Right renal cortex interstitium (tissue), 3 donors: ENCODE results near the gene PLEKHA1. TPM values are rescaled to one million over a fixed set of nuclear protein-coding genes. Genes with fewer than 3 reads are reported as not detected.

ENCODE experiments used
- DNase-seq, 3 donors: peaks; one replicate each; pipeline ENCODE4 v3.0.0-alpha.2; 2013; ENCODE audit warnings: low read depth in 3 of 3, low spot score in 2 of 3
- polyA plus RNA-seq, 3 donors: library from polyadenylated mRNA; unstranded; fragments of 120-200 nt; gene quantifications; one replicate each; pipeline ENCODE4 v1.2.1, GENCODE V29; 2013; ENCODE audit not compliant: insufficient read length in 3 of 3

The PLEKHA1 gene
- polyA plus RNA-seq = 100 to 1,000 TPM in 1 of 3 donors, 10 to 100 TPM in 2; 91.8 to 105 (median 94.5) TPM

DNA sequence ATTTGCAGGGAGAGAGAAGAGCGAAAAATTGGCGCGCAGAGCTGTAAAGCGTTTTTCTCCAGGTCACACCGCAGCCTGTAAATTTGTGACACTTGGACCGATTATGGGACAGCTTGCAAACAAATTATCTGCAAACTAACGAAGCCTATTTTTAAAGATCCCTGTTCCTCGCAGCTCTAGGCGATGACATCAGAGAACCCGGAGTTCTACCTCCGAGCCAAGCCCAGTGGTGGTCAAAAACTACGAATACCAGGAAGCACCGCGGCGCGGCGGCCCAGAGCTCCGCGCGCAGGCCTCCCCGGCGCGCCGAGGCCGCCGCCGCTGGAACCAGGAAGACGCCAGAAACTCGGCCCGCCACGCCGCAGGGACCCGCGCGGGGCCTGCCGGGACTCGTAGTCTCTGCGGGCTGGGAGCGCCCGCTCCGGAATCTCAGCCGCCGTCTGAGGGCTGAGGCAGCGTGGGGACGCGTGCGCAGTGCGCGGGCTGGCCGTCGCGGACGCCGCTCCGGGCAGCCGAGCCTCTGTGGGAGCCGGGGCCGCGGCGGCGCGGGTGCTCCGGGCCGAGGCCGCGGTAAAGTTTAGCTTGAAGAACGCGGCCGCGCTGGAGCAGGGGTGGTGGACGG, at the start of gene PLEKHA1:
TSS of gene PLEKHA1 (plus strand) at position 472 of the 622 bp plus-strand sequence. CDS start 18,493 bp downstream, outside the sequence.
- peak; percentile 74 to 91 (median 77) for DNase-seq

DNA sequence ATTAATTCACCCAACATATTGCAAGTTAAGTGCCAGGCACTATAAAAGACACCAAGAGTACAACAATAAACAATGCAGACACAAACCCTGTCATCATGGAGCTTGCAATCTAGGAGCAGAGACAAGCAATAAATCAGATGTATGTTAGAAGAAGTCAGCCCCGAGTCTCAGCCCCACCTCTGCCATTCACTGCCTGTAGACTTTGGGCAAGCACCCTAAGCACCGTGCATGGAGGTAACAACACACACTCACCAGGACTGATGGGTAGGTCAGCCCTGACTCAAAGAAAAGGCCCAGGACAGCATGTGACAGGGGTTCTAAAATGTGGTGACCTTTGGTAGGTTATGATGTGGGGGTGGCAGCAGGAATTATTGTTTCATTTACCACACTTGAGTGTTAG, 49.3 kb upstream of the PLEKHA1 start:
- DNase-seq = no peak

DNA sequence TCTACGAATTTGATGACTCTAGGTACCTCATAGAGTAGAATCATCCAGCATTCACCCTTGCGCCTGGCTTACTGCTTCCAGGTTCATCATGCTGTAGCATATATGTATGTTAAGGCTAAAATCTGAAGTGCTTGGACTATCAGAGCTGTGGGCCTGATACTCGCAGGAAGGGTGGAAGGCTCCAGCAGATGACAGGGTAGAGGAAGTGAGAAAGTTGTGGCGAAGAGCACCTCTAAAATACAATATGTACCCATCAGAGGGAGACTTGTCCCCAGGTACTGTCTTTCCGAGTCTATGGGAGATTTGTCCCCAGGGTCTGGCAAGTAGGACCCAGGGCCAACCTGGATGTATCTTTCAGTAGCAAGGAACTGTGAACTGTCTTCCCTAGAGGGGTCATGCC, 48.1 kb upstream of the PLEKHA1 start:
- no peak for DNase-seq

DNA sequence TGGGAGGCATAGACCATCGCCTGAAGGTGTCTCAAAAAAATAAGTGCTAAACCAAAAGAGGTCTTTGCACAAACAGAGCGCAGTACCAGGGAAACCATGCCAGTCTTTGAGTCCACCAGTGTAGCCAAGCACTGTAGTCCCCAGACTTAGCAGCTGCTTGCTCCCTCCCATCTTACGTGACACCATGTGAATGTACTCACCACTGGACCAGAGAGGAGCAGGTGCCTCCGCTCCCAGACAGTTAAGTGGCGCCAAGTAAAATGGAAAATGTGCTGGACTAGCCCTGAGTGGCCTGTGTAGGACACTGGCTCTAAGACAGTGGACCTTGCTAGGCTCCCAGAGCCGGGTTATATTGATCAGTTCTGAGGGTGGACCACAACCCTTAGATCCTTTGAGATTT, 47.7 kb upstream of the PLEKHA1 start:
- no peak for DNase-seq

DNA sequence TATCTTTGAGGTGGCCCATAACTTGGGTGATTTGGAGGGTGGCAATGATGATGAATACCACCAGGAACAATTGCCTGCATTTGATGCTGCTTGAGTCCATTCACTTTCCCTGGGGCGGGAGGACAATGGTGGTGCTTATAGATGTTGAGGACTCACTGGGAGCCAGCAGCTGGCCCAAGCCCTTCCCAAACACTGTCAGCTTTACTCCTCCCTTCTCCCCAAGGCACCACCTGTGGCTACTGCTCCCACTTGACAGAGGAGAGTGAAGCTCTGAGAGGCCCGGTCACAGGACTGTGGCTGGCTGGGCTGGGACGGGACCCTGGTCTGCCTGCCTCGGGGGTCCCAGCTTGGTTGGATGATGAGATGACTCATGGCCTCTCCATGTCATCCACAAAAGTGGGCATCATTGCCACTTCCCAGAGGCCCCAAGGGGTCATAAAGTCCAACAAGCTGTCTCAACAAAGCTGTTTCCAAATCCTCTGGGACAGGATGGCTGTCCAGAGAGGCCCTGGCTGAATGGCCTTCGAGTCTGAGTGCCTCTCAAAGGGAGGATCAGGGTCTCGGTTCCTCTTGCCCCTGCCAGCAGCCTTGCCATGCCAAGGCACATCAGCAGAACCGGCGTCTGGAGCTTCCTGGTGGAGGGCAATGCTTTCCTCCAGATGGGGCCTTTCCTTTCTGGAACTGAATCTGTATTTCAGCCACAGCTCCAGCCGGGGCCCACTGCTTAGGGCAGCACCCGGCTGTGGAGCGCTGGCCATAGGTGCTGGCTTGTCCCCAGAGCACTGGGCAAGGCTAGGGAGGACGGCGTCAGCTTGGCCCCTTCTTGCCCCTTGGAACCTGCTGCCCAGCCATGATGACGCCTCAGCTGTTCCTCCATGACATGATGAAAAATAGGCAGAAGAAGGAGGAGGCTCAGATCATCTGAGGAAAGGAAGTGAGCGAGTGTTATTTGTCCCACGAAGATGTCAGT, 47.0 kb upstream of the PLEKHA1 start:
- no peak for DNase-seq

DNA sequence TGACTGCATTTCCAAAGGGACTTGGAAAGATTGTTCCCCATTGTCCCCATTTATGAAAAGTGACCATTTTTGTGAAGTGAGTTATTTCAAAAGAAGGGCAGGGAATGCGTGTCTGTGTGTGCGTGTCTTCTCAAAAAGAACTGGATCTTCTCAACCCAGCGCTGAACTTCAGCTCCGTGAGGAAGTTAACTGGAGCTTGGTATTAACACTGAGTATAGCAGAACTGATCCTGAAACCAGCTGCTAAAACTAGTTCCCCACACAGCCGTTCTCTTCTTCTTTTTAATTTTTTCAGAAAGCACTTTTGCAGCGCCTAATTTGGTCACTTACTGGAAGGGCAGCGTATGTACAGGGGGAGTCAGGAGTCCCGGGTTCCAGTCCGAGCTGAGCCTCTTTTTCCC, 45.8 kb upstream of the PLEKHA1 start:
- DNase-seq = no peak

DNA sequence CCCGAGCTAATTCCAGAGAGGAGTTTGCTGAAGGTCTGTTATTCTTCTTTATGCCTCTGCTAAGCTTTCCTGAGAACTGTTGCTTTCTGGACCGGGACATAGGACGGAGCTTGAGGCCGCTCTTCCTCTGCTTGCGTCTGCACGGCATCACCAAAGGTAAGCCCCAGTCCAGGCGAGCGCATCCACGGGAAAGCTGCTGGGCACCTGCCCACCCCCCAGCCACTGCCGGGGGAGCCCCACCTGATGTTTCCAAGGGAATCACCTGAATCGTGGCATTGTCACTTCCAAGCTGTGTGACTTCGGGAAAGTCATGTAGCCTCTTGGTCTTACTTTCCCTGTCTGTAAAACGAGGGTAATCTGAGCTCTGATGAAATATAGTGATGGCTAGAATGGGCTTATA, 45.1 kb upstream of the PLEKHA1 start:
- no peak for DNase-seq

DNA sequence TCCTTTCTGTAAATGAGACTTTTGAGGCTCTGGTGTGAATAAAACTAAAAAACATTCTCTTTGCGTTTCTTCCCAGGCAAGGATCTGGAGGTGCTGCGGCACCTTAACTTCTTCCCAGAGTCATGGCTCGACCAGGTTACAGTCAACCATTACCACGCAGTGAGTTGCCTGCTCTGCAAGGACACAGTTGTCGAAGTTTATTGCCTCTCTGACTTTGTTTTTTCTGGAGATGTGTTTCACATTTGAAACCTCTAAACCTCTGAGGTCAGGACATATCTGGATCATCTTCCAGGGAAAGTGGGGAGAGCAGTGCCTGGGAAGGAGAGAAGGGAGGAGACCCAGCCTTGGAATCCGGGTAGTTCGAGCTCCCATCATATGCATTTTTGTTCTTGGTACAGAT, 43.4 kb upstream of the PLEKHA1 start:
- no peak for DNase-seq

DNA sequence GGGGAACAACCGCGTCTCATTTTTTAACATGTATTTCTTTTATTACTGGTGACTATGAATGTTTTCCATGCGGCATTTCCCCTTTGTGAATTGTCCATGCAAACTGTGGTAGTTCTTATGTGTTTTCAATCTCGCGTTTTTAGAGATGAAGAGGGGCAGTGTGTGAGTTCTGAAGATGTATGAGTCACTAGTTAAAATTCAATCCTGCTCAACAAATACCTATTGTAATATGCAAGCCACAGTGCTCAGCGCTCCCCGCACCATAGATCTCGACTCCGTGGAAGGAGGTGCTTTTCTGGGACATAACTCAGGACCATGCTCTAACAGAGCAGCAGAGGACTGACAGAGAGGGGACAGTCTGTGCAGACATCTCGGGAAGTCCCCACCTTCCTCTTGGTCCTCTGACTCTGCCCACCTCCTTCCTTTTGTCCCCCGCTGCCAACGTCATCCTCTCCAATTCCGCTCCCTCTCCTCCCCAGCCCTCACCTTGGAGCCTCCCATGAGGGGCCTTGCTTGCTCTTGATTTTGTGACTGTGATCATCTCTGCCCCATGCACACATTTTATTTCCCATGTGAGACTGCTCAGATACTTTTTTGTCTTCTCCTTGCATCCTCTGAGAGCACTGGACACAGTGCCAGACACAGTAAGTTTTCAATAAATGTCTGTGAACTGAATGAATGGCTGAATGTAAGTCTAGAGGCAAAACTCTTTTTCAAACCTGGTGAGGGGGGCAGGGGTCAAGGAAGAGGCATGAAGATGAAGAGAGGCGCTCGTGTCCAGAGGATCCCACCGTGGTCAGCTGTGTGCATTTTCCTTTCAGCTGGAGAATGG, 42.7 kb upstream of the PLEKHA1 start:
- DNase-seq = no peak

DNA sequence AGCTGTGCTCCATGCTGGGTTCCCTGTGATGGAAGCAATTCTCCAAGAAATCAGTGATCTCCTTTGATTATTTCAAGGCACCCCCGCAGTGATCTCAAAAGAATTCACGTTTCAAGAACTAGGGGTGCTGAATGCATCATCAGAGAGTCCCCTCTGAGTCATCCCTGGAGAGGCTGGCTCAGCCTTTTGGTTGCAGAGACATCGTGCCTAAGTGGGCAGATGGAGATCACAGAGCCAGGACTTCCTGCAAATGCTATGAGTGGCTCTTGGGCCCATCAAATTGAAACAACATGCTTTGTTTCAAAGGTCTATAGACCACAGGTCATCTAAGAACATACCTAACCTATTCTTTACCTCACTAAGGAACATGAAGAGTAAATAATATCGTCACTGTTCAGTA, 41.5 kb upstream of the PLEKHA1 start:
- DNase-seq = no peak

DNA sequence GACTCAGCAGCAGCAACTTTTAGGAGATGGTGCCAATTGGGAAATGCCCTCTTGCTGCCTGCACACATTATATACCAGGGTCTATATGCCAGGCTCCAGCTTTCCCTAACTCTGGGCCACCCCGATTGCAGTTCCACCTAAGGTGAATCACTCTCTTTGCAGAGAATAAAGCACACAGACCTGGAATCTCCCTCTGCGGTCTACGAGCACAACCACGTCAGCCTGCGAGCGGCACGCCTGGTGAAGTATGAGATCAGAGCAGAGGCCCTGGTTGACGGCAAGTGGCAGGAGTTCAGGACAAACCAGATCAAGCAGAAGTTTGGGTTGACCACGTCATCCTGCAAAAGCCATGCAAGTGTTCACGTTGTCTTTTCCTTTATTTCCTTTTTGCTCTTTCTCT, 38.2 kb upstream of the PLEKHA1 start:
- no peak for DNase-seq

DNA sequence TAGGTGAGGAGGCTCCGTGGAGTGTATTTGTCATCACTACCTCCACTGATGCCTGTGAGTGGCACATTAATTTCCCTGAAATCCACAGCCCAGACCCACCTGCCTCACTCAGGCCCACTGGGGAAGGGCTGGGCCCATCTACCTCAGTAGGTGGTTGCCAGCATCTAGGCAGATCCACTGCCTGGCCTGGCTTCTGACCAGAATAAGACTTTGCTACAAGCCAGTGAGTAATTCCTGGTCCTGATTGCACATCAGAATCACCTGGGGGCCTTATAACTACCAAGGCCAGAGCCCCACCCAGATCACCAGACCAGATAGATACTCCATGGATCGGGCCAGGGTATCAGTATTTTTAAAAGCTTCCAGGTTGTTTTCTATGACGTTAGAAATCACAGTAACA, 37.5 kb upstream of the PLEKHA1 start:
- no peak for DNase-seq

DNA sequence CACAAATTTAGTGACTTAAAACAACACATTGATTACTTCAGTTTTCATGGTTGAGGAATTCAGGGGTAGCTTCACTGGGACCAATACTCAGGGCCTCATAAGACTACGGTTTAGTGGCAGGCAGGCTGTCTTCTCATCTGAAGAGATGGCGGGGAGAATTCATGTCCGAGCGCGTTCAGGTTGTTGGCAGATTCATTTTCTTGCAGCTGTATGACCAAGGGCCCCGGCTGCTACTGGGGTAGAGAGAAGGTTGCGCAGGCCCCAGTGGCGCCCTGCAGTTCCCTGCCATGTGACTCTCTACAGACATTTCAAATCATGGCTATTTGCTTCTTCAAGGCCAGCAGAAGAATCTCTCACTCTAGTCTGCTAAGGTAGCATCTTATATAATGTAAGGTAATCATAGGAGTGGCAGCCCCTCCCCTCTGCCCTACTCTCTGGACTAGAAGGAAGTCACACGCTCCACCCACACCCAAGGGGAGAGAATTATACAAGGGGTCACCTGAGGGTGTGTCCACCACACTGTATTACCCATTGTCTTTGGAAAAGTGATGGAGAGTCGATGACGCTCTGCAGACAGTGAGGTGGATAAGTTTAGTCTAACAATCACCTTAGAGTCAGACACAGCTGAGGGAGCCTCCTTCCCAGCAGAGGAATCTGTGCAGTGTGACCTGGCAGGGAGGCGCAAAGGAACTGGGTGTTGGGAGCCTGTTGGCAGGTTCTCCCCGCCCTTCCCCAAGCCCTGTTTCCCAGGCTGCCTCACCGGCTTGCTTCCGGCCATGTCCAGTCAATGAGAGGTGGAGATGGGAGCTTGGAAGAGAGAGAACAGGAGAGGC, 35.7 kb upstream of the PLEKHA1 start:
- DNase-seq = no peak

DNA sequence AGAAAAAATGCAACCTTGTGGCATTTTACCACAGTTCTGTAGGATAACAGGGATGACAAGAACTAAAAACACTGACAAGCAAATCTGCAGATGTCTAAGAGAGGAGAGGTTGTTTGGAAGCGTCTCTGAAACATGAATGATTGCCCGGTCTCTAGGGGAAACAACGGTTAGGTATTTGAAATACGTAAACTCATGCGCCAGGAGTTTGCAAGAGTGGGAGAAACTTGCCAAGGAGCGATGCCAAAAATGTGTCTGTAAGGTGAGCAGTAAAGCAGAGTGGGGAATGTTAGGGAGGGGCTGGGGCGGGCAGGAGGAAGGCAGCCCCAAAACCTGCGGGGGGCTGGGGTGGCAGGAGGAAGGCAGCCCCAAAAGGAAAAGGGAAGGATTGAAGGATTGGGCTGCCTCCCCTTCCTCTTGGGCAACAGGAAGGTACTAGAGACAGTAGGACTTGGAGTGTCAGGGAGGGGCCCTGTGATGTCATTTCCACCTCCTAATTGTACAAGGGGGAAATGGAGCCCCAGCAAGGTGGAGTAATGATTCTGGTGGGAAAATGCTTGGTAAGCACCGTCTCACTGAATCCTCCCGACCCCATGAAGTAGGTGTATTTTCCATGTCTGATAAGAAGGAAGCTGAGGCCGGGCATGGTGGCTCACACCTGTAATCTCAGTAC, 33.2 kb upstream of the PLEKHA1 start:
- no peak for DNase-seq

DNA sequence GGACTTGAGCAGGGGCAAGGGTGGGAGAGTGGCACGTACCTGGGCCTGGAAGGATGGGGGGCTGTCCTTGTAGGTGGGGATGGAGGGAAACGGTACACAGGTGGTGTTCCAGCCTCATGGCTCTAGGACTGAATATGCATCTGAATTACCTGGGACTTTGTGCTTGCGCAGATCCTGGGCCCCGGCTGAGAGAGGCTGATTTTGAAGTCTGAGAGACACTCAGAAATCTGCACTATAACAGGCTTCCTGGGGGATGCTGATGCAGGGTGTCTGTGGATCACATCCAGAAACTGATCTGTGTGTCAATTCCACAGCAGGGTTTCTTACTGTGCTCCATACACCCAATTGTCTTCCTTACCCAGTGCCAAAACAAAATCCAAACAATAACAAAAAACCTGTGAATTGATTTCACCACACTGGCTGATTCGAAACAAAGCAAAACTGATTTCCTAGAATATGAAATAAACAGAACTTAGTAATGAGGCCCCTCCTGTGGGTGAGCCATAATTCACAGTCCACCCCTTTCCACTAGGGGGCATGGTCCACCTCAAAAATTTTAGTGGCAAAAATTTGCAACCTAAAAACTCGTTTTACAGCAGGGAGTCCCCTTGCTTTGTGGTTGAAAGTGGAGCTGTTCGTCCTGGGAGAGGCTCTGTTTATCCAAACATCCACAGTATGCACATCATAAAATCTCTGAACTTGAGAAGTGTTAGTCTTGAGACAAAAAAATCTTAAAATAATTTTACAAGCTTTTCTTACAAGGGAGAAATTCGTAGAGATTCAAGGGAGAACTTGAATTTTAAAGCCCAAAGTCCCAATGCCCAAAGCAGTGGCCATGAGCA, 32.0 kb upstream of the PLEKHA1 start:
- DNase-seq = no peak

DNA sequence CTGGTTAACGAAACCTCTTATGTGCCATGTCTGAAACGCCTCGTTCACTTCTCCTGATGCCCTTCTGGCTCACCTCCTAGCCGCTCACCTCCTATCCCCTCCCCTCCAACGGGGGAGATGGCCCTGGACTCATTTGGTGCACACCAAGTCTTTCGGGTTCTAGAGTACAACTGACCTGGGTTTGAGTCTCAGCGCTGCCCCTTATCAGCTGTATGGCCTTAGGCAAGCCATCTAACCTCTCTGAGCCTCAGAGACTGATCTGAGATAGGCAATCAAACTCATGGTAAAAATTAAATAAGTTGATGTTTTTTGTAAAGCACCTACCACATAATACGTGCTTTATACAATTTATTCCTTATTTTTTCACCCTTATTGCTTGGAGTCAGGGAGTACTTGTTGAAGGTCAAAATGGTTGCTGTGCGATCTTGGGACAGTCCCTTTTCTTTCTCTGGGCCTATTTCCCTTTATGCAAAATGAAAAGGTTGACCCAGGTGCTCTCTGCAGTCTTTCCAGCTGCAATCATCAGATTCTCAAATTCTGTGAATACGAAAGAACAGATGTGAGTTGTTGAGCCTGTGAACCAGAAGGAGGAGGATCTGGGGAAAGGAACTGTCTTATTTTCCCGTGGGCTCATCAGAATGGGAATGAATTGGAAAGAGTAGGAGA, 31.2 kb upstream of the PLEKHA1 start:
- DNase-seq = no peak

DNA sequence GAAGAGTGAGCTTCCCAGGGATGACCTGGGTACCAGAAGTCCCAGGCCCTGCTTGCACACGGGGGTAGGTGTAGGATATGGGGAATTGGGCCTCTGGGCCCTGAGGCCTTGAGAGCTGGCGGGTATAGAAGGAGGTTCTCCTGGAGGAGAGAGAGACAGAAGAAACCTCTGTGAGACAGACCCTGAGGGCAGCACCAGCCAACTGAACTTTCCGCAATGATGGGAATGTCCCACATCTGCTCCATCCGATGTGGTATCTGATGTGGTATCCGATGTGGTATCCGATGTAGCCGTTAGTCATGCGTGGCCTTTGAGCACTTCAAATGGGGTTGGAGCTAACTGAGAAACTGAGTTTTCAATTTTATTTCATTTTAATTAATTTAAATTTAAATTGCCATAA, 30.6 kb upstream of the PLEKHA1 start:
- no peak for DNase-seq

DNA sequence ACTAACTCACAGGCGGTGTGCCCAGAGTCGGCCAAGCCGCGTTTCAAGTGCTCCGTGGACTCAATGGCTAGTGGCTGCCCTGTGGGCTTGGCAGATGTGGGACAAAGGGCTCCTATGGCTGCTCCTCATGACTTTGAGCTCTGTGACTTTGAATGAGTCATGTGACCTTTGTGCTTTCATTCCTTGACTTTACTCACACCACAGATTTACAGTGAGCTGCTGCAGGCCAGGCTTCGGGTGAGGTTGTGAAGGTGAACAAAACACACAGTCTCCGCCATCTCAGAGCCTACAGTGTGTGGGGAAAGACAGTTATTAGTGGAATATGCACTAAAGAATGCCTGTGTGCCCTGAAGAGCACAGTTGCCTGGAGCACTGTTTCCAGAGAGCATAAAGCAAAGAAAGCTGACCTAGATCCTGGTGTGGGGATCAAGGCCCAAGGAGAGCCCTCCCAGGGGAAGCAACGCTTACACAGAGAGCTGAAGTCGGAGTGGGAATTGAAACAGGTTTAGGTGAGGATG, 29.7 kb upstream of the PLEKHA1 start:
- DNase-seq = no peak
